CD4-positive, alpha-beta T cell treated with Interleukin-2 at 100 ng/mL for 4 hours (primary cell): Measurements from ENCODE around the gene CHRNB1.
"Not testable (repeated sequence)": the region's sequence is repeated elsewhere in the genome, so short reads cannot be mapped to it uniquely, and the experiment has no call there.

Experiments
- DNase-seq: peaks from one replicate; pipeline ENCODE4 v3.0.0-alpha.2; 2020; ENCODE audit warnings: low spot score

CHRNB1 gene

GRCh38 chr17:7468804-7469389 is 24.0 kb downstream of the CHRNB1 start:
- no peak for DNase-seq

DNA sequence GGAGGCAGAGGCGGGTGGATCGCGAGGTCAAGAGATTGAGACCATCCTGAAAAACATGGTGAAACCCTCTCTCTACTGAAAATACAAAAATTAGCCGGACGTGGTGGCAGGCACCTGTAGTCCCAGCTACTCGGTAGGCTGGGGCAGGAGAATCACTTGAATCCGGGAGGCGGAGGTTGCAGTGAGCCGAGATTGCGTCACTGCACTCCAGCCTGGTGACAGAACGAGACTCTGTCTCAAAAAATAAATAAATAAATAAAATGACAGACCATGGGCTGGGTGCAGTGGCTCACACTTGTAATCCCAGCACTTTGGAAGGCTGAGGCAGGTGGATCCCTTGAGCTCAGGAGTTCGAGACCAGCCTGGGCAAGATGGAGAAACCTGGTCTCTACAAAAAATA is 25.0 kb downstream of the CHRNB1 start:
- DNase-seq: not testable (repeated sequence)

DNA sequence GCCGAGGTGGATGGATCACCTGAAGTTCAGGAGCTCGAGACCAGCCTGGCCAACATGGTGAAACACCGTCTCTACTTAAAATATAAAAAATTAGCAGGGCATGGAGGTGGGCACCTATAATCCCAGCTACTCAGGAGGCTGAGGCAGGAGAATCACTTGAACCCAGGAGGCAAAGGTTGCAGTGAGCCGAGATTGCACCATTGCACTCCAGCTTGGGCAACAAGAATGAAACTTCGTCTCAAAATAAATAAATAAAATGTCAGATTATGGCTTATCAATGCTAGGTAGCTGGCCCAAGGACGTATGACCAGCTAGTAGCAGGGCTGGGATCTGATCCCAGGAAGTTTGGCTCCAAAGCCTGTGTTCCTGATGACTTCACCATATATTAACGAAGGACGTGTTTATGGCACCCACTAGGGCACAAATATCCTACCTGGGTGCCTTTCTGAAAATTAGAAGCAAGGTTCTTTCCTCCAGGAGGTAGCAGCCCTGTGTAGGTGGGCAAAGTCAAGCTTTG is 25.7 kb downstream of the CHRNB1 start:
- not testable (repeated sequence) for DNase-seq

- no peak for DNase-seq
Measured at GRCh38 chr17:7471729-7472128, 26.9 kb downstream of the CHRNB1 start.

DNA sequence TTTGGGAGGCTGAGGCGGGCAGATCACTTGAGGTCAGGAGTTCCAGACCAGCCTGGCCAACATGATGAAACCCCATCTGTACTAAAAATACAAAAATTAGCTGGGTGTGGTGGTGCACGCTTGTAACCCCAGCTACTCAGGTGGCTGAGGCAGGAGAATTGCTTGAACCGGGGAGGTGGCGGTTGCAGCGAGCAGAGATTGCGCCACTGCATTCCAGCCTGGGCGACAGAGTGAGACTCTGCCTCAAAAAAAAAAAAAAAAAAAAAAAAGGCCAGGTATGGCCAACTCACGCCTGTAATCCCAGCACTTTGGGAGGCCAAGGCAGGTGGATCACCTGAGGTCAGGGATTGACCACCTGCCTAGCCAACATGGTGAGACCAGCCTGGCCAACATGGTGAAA is 29.9 kb downstream of the CHRNB1 start:
- DNase-seq: not testable (repeated sequence)

- no peak for DNase-seq
Measured at GRCh38 chr17:7475764-7476422, 31.0 kb downstream of the CHRNB1 start.

- no peak for DNase-seq
Measured at GRCh38 chr17:7476494-7476893, 31.6 kb downstream of the CHRNB1 start.

DNA sequence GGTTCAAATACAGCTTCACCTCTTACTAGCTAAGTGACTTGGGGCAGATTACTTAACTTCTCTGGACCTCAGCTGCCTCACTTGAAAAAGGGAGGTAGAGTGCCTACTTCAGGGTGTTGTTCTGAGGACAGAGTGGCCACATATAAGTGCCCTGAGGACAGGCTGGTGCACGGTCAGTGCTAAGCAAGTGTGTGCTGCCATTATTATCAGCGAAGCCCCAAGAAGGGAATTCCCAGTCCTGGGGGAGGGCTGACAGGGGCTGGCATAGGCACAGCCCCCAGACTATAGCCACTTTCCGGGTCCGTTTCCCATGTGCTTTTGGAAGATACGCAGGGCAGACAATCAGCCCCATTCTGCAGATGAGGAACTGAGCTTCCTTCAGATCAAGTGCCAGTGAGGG is 32.1 kb downstream of the CHRNB1 start:
- DNase-seq: no peak

GRCh38 chr17:7477392-7478275 is 32.8 kb downstream of the CHRNB1 start:
- no peak for DNase-seq

- peak; percentile 66 for DNase-seq
Measured at GRCh38 chr17:7478276-7479212, 33.7 kb downstream of the CHRNB1 start.

DNA sequence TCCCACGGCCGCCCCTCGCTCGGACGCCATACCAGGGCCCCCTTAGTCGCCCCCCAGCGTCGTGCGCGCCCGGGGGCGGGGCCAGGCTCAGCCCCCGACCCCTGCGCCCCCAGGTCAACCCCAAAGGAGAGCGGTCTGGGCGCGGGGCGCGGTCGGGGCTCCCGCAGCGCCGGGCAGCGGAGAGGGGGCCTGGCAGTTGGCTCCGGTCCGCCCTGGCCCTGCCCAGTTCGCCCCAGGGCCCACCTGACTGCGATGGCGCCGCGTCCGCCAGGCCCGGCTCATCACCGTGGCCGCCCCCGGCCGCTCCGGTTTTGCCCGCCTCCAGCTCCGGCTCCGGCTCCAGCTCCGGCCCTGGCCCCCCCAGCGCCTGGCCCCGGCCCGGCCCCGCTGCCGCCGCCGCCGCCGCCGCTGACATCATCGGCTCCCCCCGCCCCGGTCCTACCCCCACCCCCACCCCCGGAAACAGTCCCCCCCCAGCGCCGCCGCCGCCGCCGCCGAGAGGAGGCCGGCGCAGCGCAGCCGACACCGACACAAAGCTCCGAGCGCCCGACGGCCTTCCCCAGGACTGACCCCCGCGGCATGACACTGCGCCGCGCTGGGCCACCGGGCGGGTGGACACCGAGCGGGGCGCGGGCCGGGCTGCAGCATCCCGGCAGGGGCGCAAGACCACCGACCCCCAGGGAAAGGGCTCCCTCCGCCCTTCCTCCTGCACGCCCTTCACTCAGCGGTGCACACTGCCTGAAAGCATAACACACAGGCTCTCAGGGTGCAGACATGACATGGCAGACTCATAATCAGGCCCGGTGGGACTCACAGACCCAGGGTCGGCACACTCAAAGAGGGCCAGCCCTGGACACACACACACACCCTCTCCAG is 34.6 kb downstream of the CHRNB1 start, which contains the start of gene ZBTB4:
Gene ZBTB4, minus strand, starts transcription at position 419 of the 876 bp plus-strand sequence. CDS start 12,830 bp downstream, outside the sequence.
- DNase-seq: peak; percentile 63

DNA sequence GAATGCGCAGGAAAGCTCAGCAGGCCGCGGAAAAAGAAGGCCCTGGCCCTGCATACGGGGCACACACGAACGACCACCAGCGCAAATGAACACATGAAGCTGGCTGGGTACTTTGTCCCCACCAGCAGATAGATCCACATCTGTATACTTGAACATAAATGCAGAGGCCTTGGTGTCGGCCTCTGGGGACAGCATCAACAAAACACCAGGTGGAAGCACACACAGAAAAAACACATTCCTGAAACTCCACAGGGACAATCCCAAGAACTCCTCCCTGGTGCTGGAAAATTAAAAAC is 35.2 kb downstream of the CHRNB1 start:
- no peak for DNase-seq

DNA sequence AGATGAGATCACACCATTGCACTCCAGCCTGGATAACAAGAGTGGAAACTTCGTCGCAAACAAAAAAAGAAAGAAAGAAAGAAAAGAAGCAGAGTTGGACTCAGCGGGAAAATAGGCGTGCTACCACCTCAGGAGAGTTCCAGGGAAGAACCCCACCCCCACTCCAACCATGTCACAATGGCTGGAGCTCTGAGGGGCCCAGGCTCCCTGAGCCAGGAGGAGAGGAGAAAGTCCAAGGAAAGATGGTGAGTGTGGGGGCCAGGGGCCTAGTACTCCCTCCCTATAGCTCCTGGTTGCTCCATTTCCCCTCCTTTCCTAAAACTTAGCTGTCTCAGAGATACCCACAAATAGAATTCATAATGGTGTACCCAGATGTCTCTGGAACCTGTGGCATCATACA is 36.4 kb downstream of the CHRNB1 start, which contains the start of gene SLC35G6:
Gene SLC35G6, plus strand, starts transcription at position 172 of the 400 bp plus-strand sequence. Its CDS starts 71 bp downstream, at position 243.
- not testable (repeated sequence) for DNase-seq

- not testable (repeated sequence) for DNase-seq
Measured at GRCh38 chr17:7481842-7482741, 37.2 kb downstream of the CHRNB1 start.

- DNase-seq: not testable (repeated sequence)
Measured at GRCh38 chr17:7482742-7483088, 37.9 kb downstream of the CHRNB1 start.

DNA sequence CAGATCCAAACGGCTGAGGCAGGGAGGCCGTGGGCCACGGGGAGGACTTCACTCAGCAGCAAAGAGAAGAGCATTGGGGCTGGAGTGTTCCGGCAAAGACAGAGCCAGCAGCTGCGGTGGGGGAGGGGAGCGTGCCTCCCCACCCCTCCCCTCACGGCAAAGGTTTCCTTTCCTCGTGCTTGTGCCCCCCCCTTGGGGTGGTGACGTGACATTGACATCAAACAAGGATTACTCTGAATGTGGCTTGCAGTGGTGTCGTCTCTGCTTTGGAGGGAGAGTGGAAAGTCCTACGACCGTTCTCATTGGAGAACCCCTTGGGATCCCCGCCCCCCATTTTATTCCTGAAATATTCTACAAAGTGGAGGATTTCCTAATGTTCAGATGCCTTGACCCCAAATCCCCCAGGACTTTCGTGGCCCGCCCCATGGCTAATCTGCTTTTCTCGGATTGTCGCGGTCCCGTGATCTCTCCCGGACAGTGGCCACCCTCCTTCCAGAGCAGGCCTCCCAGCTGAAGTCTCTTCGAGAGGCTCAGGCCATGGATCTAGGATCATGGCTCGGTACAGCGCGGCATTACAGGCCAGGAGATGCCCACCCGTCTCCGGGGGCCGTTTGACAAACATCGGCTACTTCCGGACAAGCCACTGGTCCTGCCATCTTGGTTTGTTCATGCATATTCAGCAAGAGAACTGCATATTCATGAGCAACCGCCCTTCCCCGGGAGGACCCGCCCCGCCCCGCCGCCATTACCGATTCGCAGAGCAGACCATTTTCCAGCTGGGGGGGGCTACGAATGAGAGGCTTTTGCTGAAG is 38.6 kb downstream of the CHRNB1 start:
- DNase-seq: peak; percentile 94

DNA sequence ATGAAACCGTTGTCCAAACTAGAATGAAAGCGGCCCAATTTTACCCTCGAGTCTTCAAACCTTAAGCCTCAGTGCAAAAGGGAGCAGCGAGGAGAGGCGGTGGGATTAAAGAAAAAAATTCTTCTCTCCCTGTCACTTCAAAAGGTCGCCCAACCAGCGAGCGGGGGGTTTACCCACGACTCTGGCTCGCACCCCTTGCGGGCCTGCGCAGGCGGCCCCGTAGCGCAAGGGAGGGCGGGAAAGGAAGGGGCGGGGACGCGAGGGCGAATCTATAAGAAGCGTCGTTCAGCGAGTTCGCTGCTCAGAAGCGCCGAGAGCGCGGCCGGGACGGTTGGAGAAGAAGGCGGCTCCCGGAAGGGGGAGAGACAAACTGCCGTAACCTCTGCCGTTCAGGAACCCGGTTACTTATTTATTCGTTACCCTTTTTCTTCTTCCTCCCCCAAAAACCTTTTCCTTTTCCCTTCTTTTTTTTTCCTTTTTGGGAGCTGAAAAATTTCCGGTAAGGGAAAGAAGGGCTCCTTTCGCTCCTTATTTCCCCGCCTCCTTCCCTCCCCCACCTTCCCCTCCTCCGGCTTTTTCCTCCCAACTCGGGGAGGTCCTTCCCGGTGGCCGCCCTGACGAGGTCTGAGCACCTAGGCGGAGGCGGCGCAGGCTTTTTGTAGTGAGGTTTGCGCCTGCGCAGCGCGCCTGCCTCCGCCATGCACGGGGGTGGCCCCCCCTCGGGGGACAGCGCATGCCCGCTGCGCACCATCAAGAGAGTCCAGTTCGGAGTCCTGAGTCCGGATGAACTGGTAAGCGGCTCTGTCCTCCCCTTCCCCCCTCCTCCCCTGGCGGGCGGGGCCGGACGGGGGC is 39.4 kb downstream of the CHRNB1 start, which contains the start of gene POLR2A:
Gene POLR2A, plus strand, starts transcription at position 300 of the 852 bp plus-strand sequence.
- DNase-seq: peak; percentile 98
